Body of pancreas (tissue), 4 donors: ENCODE results near the gene KCNQ1OT1. TPM values are rescaled to one million over a fixed set of nuclear protein-coding genes. Genes with fewer than 3 reads are reported as not detected.

Source experiments
- ATAC-seq: fragments of 150-250 bp; one replicate; pipeline ENCODE4 v1.9.1; 2016
- DNase-seq, 4 donors: peaks; one replicate each; pipeline ENCODE4 v3.0.0-alpha.2; 2019
- H3K27ac ChIP-seq, 4 donors: fragments of 200-600 bp; sonication (generic); 1 replicate in 3 of 4; 2 replicates in 1 of 4; pipeline versions ENCODE4 v1.5.1 to v1.6.1; 2016 to 2019; ENCODE audit warnings: mild to moderate bottlenecking in 1 of 4, mixed read lengths in 1 of 4, moderate library complexity in 1 of 4
- H3K27me3 ChIP-seq, 2 donors: fragments of 200-600 bp; sonication (generic); one replicate each; pipeline ENCODE4 v1.6.0; 2016; ENCODE audit warnings: mild to moderate bottlenecking in 1 of 2
- H3K36me3 ChIP-seq, 2 donors: fragments of 200-600 bp; sonication (generic); replicated peaks in 1 of 2; 2 replicates each; pipeline ENCODE4 v1.5.1; 2016; ENCODE audit warnings: low read depth in 2 of 2; ENCODE audit not compliant: insufficient read depth in 1 of 2
- H3K4me1 ChIP-seq: fragments of 200-600 bp; sonication (generic); one replicate; pipeline ENCODE4 v1.6.0; 2016
- H3K4me3 ChIP-seq, 2 donors: fragments of 200-600 bp; sonication (generic); 1 replicate in 1 of 2; 2 replicates in 1 of 2; pipeline ENCODE4 v1.5.1; 2016 to 2019
- H3K9me3 ChIP-seq, 3 donors: fragments of 200-600 bp; sonication (generic); 1 replicate in 2 of 3; 2 replicates in 1 of 3; pipeline ENCODE4 v1.5.1; 2016
- CTCF ChIP-seq, 7 experiments: fragments of 450-650 bp in 4 of 7; fragments of 200-600 bp in 3 of 7; sonication (generic) in 3 of 7; IDR thresholded peaks; one replicate each; pipeline ENCODE4 v1.5.1; 2016 to 2019; ENCODE audit warnings: antibody characterized with exemption in 7 of 7
- POLR2A ChIP-seq, 3 donors: fragments of 450-650 bp; IDR thresholded peaks; one replicate each; pipeline ENCODE4 v1.6.1; 2016; ENCODE audit warnings: antibody characterized with exemption in 3 of 3, mild to moderate bottlenecking in 2 of 3
- WGBS, 2 donors: methylation state at CpG; one replicate each; pipeline ENCODE4 v1.1.5; 2017; 5-methylcytosine and 5-hydroxymethylcytosine counted together
- intact Hi-C: fragments of 100-400 bp; cut with DNase I; formaldehyde crosslinking; loops from one replicate; pipeline ENCODE4 v1.15.1; 2023
- total RNA-seq, 2 donors: library from RNA; depleted of rRNA; stranded (reverse); fragments of >200 nt; gene quantifications; one replicate each; pipeline ENCODE4 v1.1.0, GENCODE V29; 2016

The KCNQ1OT1 gene
- total RNA-seq, 2 donors from 2014 or later, result 3.6 to 9.2 TPM

GRCh38 chr11:2702771-2703362, 3.1 kb upstream of the KCNQ1OT1 start:
- Histone ChIP-seq H3K4me3 (no peak overlapping the region), H3K36me3 (no peaks in the 10 kb centered on the region), H3K4me1 (no peaks in the 10 kb centered on the region), H3K9me3 (no peaks in the 10 kb centered on the region), H3K27ac (no peak overlapping the region), H3K27me3 (no peaks in the 10 kb centered on the region)
- 83 to 84% methylated on average over 13 to 17 of the region's 17 CpGs for WGBS, 2 donors
- no peak for DNase-seq
- ATAC-seq, result no peak
- intact Hi-C loops, result no loop called here
- TF ChIP-seq POLR2A (IDR thresholded peaks at IDR 0.05) (no peak), CTCF (IDR thresholded peaks at IDR 0.05) (no peak)

GRCh38 chr11:2701898-2702434, 2.2 kb upstream of the KCNQ1OT1 start:
- no peaks in the 10 kb centered on the region for H3K9me3 ChIP-seq
- WGBS, 2 donors, result 88 to 92% methylated on average over 5 of the region's 5 CpGs
- H3K36me3 ChIP-seq, result no peaks in the 10 kb centered on the region
- no peaks in the 10 kb centered on the region for H3K27me3 ChIP-seq
- no peak for DNase-seq
- no peaks in the 10 kb centered on the region for H3K4me1 ChIP-seq
- no peak overlapping the region for H3K4me3 ChIP-seq
- no peak for ATAC-seq
- H3K27ac ChIP-seq, result no peak overlapping the region
- intact Hi-C loops, result no loop called here
- no peak for TF ChIP-seq POLR2A (IDR thresholded peaks at IDR 0.05)

GRCh38 chr11:2701230-2701629, 1.4 kb upstream of the KCNQ1OT1 start:
- H3K36me3 ChIP-seq, result no peaks in the 10 kb centered on the region
- no peak overlapping the region for H3K4me3 ChIP-seq
- TF ChIP-seq CTCF (IDR thresholded peaks at IDR 0.05) (no peak), POLR2A (IDR thresholded peaks at IDR 0.05) (no peak)
- no peaks in the 10 kb centered on the region for H3K27me3 ChIP-seq
- no peaks in the 10 kb centered on the region for H3K4me1 ChIP-seq
- intact Hi-C loops, result no loop called here
- DNase-seq (peak in 1 of 4 donors; percentile 3), ATAC-seq (no peak)
- 84 to 88% methylated on average over 7 of the region's 7 CpGs for WGBS, 2 donors
- H3K27ac ChIP-seq, result peak overlapping the region in 3 of 4 donors; percentile 82 to 87 (median 85)
- H3K9me3 ChIP-seq, result no peaks in the 10 kb centered on the region

- Histone ChIP-seq H3K4me1 (peaks cover 2% of the 10 kb centered on the region), H3K27ac (peak overlapping the region; percentile 82 to 87 (median 86)), H3K36me3 (no peaks in the 10 kb centered on the region), H3K4me3 (peak overlapping the region; percentile 4 to 29), H3K27me3 (no peaks in the 10 kb centered on the region), H3K9me3 (no peaks in the 10 kb centered on the region)
- intact Hi-C loops, result no loop called here
- DNase-seq, result peak; percentile 68 to 78 (median 72)
- 44 to 59% methylated on average over 22 to 37 of the region's 52 CpGs for WGBS, 2 donors
- peak; percentile 39 for ATAC-seq
- no peak for TF ChIP-seq POLR2A (IDR thresholded peaks at IDR 0.05)
- TF ChIP-seq CTCF (IDR thresholded peaks at IDR 0.05), result no peak
Measured at GRCh38 chr11:2700415-2701211, 819 bp upstream of the KCNQ1OT1 start.

GRCh38 chr11:2699185-2699530, 636 bp downstream of the KCNQ1OT1 start:
- intact Hi-C loops, result no loop called here

More at GRCh38 chr11:2699185-2699530, 636 bp downstream of the KCNQ1OT1 start:
- no peaks in the 10 kb centered on the region for H3K9me3 ChIP-seq
- no peaks in the 10 kb centered on the region for H3K36me3 ChIP-seq
- peak overlapping the region in 3 of 4 donors; percentile 72 to 87 (median 82) for H3K27ac ChIP-seq
- WGBS, 2 donors, result 53 to 80% methylated on average over 4 to 26 of the region's 31 CpGs
- peak overlapping the region; percentile 44 to 73 for H3K4me3 ChIP-seq
- peaks cover 8% of the 10 kb centered on the region for H3K4me1 ChIP-seq
- peak; percentile 10 for ATAC-seq
- no peaks in the 10 kb centered on the region for H3K27me3 ChIP-seq
- peak; percentile 38 to 44 (median 40) for DNase-seq
- TF ChIP-seq POLR2A (IDR thresholded peaks at IDR 0.05) (no peak), CTCF (IDR thresholded peaks at IDR 0.05) (no peak)
